Stomach (tissue), 4 donors: ENCODE measurements around the gene ACTR5.

Experiments
- EP300 ChIP-seq: sonication (generic); formaldehyde crosslinking; IDR thresholded peaks from one replicate; pipeline ENCODE4 v1.6.1; 2017; ENCODE audit warnings: antibody characterized with exemption
- POLR2A ChIP-seq, 4 donors: fragments of 450-650 bp; IDR thresholded peaks; one replicate each; pipeline ENCODE4 v1.6.1; 2016; ENCODE audit warnings: antibody characterized with exemption in 4 of 4, control low read depth in 2 of 4, mild to moderate bottlenecking in 1 of 4, moderate library complexity in 1 of 4
- POLR2AphosphoS5 ChIP-seq, 3 donors: sonication (generic); formaldehyde crosslinking; IDR thresholded peaks; one replicate each; pipeline ENCODE4 v1.6.1; 2016; ENCODE audit warnings: antibody characterized with exemption in 3 of 3
- TF ChIP-seq, protein P1 (sequence below), 7 experiments: fragments of 450-650 bp in 4 of 7; fragments of 200-600 bp in 3 of 7; sonication (generic) in 3 of 7; IDR thresholded peaks; one replicate each; pipeline ENCODE4 v1.5.1; 2016 to 2019; ENCODE audit warnings: antibody characterized with exemption in 7 of 7, control low read depth in 2 of 7, mild to moderate bottlenecking in 1 of 7

DNA sequence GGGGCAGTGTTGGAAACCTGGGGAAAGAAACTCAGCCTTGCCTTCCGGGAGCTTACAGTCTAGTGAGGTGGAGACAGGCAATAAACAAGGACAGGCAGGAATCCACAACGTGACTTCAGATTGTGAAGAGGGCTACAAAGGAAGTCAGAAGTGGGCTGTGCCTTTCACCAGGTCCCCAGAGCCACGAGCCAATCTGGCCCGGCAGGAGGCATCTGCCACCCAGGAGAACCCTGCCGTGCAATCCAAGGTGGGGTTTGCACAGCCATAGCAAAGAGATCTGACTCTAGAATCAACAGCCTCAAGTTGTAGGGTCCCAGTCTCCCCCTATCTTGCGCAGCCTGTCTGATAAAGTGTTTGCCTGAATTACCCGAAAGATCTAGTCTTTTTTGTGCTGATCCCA, 18.5 kb upstream of the ACTR5 start:
- TF ChIP-seq EP300 (no peak), POLR2A (IDR thresholded peaks at IDR 0.05) (no peak), POLR2AphosphoS5 (IDR thresholded peaks at IDR 0.05) (no peak)
- TF ChIP-seq, protein P1, sequence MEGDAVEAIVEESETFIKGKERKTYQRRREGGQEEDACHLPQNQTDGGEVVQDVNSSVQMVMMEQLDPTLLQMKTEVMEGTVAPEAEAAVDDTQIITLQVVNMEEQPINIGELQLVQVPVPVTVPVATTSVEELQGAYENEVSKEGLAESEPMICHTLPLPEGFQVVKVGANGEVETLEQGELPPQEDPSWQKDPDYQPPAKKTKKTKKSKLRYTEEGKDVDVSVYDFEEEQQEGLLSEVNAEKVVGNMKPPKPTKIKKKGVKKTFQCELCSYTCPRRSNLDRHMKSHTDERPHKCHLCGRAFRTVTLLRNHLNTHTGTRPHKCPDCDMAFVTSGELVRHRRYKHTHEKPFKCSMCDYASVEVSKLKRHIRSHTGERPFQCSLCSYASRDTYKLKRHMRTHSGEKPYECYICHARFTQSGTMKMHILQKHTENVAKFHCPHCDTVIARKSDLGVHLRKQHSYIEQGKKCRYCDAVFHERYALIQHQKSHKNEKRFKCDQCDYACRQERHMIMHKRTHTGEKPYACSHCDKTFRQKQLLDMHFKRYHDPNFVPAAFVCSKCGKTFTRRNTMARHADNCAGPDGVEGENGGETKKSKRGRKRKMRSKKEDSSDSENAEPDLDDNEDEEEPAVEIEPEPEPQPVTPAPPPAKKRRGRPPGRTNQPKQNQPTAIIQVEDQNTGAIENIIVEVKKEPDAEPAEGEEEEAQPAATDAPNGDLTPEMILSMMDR (IDR thresholded peaks at IDR 0.05): no peak
